A673 (cell line): ENCODE results near the gene ATRNL1.

ENCODE experiments used
- CTCF ChIP-seq: fragments of 300-800, 200-600 bp; sonication (generic); conservative IDR thresholded peaks from 2 replicates; pipeline ENCODE4 v1.5.1; 2017; ENCODE audit warnings: low read depth, mild to moderate bottlenecking, antibody characterized with exemption, low read length, moderate library complexity, mixed read lengths
- EZH2 ChIP-seq: fragments of 200-600 bp; sonication (generic); IDR thresholded peaks from 2 replicates; pipeline ENCODE4 v1.6.1; 2017; ENCODE audit warnings: borderline replicate concordance, low read depth, mild to moderate bottlenecking, mixed read lengths, antibody characterized with exemption, low read length; ENCODE audit not compliant: poor library complexity, severe bottlenecking

GRCh38 chr10:115272482-115272881, 179.3 kb downstream of the ATRNL1 start:
- TF ChIP-seq CTCF (no peak), EZH2 (no peak)
